ENCODE measurements around the gene C6orf132.

C6orf132 gene

DNA sequence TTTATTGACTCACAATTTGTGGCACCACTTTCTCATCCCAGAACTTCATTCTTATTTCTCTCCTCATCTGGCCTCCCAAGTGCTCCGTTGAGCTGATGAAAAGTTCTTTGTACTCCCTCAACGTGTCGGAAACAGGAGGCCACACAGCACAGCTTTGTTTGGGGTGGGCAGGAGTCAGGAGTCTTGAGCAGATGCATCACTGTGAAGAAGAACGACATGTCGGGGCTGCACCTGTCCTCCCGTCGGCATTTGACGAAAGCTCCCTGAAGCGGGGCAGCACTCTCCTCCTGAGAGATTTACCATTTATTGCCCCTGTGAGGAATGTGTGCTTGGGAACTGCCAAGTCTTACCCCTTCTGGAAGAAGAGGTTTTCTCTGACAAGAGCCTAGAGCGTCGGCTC, 64.0 kb downstream of the C6orf132 start:
- DNase-seq (ENCODE audit: low read depth in 4 of 4, low spot score in 1 of 4), result no peak

DNA sequence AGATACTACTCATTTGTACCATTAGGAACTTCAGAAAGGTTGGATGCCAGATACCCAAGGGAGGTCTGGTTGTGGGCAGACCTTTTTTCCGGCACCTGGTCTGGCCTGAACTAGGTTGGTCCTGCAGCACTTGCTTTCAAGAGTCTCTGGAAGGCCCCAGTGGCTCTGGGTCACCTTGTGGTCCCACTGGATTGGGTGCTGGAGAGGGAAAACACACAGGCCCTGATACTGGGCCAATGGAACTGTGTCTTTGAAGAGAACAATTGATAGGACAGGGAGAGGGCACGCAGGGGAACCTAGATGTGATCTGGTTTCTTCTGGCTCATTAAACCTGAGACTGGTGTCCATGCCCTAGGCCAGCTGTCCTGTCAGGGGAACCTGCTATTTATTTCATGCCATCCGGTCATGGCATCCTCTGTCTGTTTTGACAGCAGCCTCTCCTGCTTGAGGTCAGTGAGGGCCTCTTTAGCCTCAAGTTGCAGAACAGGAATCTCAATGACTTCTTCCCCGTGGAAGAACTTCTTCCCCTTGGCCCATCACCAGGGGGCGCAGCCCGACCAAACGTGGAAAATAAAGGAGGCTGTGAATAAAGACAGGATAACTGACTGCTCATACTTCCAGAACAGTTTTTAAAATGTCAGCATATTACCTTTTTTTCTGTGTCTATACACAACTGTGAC, 67.1 kb downstream of the C6orf132 start:
- peak; percentile 38 to 58 (median 44) for DNase-seq (ENCODE audit: low read depth in 4 of 4, low spot score in 1 of 4)

DNA sequence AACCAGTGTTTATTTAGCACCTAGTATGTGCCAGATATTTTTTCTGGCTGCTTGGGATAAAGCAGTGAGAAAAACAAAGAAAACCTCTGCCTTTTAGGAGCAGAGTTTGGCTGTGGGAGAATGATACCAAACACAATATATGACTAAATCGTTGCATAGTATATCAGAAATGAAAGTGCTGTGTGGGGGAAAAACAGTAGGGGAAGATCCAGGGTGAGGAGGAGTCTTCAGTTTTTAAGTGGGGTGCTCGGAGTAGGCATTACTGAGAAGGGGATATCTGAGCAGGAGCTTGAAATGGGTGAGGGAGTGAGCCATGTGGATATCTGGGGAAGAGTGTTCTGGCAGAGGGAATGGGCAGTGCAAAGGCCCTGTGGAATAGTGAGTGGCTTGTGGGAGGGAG, 69.1 kb downstream of the C6orf132 start:
- no peak for DNase-seq (ENCODE audit: low read depth in 4 of 4, low spot score in 1 of 4)

DNA sequence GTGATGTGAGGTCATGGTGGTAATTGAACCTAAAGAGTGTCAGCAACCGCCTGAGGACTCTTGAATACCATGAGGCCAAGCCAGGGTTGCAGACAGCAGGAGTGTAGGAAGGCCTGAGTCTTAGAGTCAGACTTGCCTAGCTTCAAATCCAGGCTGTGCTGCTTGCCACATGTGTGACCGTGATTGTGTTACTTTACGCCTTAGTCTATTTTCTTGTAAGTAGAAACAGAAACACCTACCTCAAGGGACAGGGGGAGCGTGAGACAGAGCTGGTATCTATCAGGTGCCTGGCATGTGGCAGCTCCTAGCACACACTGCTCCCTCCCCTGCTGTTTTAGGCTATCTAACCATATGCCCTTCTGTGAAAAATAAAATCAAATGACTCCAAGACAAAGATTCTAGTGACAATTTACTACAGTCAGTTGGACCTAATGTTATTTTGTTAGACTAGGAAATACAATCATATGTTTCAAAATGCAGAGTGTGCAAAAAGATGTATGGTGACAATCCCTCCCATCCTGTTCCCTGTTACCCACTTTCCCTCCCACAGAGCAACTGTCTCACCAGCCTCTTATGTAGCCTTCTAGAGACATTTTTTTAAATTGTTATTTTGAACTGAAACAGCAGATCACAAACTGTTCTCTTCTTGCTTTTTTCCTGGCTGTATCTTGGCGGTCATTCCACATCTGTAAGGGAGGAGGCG, 70.4 kb downstream of the C6orf132 start:
- DNase-seq (ENCODE audit: low read depth in 4 of 4, low spot score in 1 of 4), result no peak

DNA sequence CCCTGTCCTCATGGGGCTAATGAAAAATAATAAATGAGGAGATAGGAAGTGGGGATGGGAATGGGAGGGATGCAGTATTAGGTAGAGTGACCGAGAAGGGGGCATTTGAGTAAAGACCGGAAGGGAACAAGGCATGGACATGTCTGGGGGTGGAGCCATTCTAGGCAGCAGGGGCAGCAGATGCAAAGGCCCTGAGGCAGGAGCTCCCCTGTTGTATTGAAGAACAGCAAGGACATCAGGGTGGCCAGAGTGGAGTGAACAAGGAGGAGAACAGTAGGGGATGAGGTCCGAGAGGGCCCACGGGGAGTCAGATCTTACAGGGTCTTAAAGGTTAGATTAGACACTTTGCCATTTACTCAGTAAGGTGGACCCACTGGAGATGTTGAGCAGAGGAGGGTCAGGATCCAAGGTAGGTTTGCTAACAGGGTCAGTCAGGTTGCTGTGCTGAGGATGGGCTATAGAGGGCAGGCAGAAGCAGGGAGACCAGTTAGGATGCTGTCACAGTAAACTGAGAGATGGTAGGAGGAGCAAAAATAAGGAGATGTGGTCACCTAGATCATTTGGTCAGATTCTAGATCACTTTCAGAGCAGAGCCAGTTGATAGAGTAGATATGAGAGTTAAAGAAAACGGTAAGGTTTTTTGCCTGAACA, 73.4 kb downstream of the C6orf132 start:
- no peak for DNase-seq (ENCODE audit: low read depth in 4 of 4, low spot score in 1 of 4)

DNA sequence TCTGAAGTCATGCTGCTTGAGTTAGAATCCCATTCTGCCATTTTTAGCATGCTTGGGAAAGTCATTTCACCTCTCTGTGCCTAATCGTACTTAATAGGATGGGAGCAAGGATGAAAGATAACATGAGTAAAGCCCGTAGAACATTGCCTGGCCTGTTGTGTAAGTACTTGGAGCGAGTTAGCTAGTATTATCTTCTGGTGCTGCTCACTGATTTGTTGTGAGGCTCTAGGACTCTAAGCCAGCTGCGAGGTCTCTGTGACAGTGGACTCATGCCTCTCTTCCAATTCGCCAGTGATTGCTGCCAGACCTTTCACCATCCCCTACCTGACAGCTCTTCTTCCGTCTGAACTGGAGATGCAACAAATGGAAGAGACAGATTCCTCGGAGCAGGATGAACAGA, 74.2 kb downstream of the C6orf132 start:
- DNase-seq (ENCODE audit: low read depth in 4 of 4, low spot score in 1 of 4), result no peak

DNA sequence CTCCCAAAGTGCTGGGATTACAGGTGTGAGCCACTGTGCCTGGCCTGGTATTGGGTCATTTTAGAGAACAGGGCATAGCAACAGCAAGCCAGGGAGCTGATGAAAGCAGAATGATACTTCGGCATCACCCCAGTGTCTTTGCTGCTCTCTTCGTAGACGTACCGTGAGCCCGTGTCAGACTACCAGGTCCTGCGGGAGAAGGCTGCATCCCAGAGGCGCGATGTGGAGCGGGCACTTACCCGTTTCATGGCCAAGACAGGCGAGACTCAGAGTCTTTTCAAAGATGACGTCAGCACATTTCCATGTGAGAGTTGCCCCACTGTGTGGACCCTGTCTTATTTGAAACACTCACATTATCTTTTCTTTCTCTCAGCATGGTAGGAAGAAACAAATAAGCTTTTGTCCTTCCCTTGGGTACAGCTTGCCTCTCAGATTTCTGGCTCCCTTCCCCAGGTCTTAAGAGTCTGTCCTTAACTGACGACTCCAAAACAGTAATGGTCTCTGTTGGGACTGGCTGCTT, 76.2 kb downstream of the C6orf132 start:
- DNase-seq (ENCODE audit: low read depth in 4 of 4, low spot score in 1 of 4), result no peak

DNA sequence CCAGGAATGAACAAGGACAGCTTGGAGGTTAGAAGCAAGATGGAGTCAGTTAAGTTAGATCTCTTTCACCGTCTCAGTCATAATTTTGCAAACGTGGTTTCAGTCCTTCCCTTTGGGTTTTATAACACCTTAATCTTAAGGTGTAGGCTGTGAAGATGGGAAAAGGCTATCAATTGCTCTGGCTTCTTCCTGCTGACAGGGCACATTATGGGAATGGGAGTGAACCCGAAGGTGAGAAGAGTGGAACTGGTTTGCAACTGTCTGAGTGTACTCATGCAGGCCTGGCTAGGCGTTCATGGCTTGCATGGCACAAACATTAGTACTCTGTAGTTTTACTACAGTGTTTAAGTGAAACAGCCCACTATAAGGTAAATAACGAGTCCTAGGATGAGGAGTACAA, 82.7 kb downstream of the C6orf132 start:
- no peak for DNase-seq (ENCODE audit: low read depth in 4 of 4, low spot score in 1 of 4)

DNA sequence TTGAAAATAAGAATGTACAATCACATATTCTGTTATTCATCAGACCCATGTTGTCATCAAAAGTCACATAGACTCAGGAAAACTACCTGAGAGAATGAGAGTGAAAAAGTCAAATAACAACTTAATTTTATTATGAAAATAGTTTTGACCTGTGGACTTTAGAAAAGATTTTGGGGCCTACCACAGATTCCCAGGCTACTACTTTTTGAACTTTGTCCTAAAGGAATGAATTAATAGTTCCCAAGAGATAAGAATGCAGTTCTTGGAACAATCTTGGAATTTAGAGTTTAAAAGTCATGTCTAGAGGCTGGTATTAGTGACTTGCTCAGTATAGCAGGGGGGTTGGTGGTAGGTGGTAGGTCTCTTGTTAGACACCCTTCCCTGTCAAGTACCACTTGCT, 88.8 kb downstream of the C6orf132 start:
- no peak for DNase-seq (ENCODE audit: low read depth in 4 of 4, low spot score in 1 of 4)

DNA sequence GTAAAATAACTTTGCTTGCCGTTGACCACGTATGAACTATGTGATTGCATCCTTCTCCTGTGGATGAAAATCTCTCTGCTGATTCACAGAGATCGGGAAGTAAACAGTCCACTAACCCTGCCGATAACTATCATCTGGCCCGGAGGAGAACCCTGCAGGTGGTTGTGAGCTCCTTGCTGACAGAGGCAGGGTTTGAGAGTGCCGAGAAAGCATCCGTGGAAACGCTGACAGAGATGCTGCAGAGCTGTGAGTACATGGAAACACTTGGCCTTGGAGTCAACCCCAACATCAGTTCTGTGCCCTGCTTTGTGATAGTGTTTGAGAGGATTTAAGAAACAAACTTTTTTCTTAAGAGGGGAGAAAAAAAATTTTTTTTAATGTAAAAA, 91.2 kb downstream of the C6orf132 start:
- no peak for DNase-seq (ENCODE audit: low read depth in 4 of 4, low spot score in 1 of 4)
